NCI-H748 treated with DMSO at 0.1 percent for 48 hours (cell line): ENCODE measurements around the gene BCAM.
"Not testable (repeated sequence)": the region's sequence is repeated elsewhere in the genome, so short reads cannot be mapped to it uniquely, and the experiment has no call there.

Experiments used
- DNase-seq: peaks from one replicate; lab custom pipeline; 2025; lab: John Stamatoyannopoulos, UW

BCAM gene

GRCh38 chr19:44808463-44809371 lies at the start of gene BCAM:
TSS of gene BCAM (plus strand) at chr19:44809103. CDS start at chr19:44809125, 22 bp downstream.
- DNase-seq: no peak

- no peak for DNase-seq
These were observed 46.9 kb upstream of the BCAM start for GRCh38 chr19:44762038-44762437.

- no peak for DNase-seq
These were observed 43.6 kb upstream of the BCAM start for GRCh38 chr19:44765033-44765948.

GRCh38 chr19:44765949-44766335 lies 43.0 kb upstream of the BCAM start:
- no peak for DNase-seq

GRCh38 chr19:44767295-44768180 lies 41.4 kb upstream of the BCAM start:
- DNase-seq: no peak

GRCh38 chr19:44770550-44771257 lies 38.2 kb upstream of the BCAM start:
- DNase-seq: peak; percentile 95

GRCh38 chr19:44772144-44772543 lies 36.8 kb upstream of the BCAM start:
- DNase-seq: not testable (repeated sequence)

- no peak for DNase-seq
These were observed 35.9 kb upstream of the BCAM start for GRCh38 chr19:44772959-44773358.

GRCh38 chr19:44775676-44776240 lies 33.1 kb upstream of the BCAM start:
- no peak for DNase-seq

- no peak for DNase-seq
These were observed 32.4 kb upstream of the BCAM start for GRCh38 chr19:44776402-44777096.

GRCh38 chr19:44777715-44778347 lies 31.1 kb upstream of the BCAM start, which contains the start of gene CBLC:
TSS of gene CBLC (plus strand) at chr19:44777890. CDS start at chr19:44777932, 42 bp downstream.
- DNase-seq: peak; percentile 13

GRCh38 chr19:44779150-44779549 lies 29.8 kb upstream of the BCAM start:
- DNase-seq: no peak

GRCh38 chr19:44781694-44782093 lies 27.2 kb upstream of the BCAM start:
- not testable (repeated sequence) for DNase-seq

GRCh38 chr19:44782729-44783128 lies 26.2 kb upstream of the BCAM start:
- DNase-seq: no peak

GRCh38 chr19:44783545-44783944 lies 25.4 kb upstream of the BCAM start:
- DNase-seq: no peak

GRCh38 chr19:44785271-44785670 lies 23.6 kb upstream of the BCAM start:
- DNase-seq: no peak

- DNase-seq: no peak
These were observed 22.9 kb upstream of the BCAM start for GRCh38 chr19:44785993-44786392.

GRCh38 chr19:44788971-44789370 lies 19.9 kb upstream of the BCAM start:
- DNase-seq: no peak

GRCh38 chr19:44789943-44790483 lies 18.9 kb upstream of the BCAM start:
- no peak for DNase-seq
